Esophagus muscularis mucosa (tissue), 4 donors: ENCODE results near the gene DFFB.

Source experiments
- EP300 ChIP-seq: sonication (generic); formaldehyde crosslinking; IDR thresholded peaks from one replicate; pipeline ENCODE4 v1.6.1; 2017; ENCODE audit warnings: antibody characterized with exemption
- POLR2A ChIP-seq: fragments of 450-650 bp; IDR thresholded peaks from one replicate; pipeline ENCODE4 v1.6.1; 2017; ENCODE audit warnings: antibody characterized with exemption, moderate library complexity, mild to moderate bottlenecking, low read depth
- POLR2AphosphoS5 ChIP-seq, 2 donors: sonication (generic); formaldehyde crosslinking; IDR thresholded peaks; one replicate each; pipeline ENCODE4 v1.6.1; 2017; ENCODE audit warnings: antibody characterized with exemption in 2 of 2
- TF ChIP-seq, protein P1 (sequence below), 3 experiments: fragments of 200-600 bp in 2 of 3; fragments of 450-650 bp in 1 of 3; sonication (generic) in 2 of 3; IDR thresholded peaks; one replicate each; pipeline ENCODE4 v1.5.1; 2017 to 2019; ENCODE audit warnings: antibody characterized with exemption in 3 of 3, mild to moderate bottlenecking in 2 of 3, moderate library complexity in 1 of 3

DNA sequence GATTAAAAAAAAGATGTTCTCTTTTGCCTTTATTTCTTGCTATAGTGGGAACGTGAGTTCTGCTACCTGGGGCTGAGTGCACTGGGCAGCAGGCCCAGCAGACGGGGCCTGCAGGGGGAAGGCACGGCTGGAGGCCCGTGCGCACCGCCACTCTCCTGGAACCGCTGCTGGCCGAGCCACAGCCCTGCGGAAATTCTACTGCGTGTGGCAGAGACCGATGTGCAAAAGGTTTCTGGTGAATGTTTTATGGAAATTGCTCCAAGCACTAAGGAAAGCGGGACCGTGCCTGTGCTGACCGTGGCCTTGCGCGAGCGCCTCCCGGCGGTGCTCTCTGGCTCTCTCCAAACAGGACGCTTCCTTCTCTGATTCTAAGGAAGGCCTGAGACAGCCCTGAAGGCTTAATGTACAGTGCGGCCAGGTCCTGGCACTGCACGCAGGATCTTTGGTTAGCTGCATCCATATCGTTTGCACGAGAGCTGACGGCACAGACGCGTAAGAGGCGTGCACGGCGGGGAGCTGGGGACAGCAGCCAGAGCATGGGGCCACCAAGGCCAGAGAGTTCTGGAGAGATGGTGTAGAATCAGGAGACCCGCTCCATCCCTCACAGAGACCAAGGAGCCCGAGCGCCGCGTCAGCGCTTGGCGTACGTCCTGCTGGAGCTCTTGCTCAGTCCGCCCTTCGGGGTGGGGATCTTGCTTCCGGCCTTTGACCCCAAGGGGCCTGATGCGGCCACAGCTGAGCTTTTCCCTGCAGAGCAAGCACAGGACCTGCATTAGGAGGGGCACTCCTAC is 42.3 kb upstream of the DFFB start:
- TF ChIP-seq, protein P1, sequence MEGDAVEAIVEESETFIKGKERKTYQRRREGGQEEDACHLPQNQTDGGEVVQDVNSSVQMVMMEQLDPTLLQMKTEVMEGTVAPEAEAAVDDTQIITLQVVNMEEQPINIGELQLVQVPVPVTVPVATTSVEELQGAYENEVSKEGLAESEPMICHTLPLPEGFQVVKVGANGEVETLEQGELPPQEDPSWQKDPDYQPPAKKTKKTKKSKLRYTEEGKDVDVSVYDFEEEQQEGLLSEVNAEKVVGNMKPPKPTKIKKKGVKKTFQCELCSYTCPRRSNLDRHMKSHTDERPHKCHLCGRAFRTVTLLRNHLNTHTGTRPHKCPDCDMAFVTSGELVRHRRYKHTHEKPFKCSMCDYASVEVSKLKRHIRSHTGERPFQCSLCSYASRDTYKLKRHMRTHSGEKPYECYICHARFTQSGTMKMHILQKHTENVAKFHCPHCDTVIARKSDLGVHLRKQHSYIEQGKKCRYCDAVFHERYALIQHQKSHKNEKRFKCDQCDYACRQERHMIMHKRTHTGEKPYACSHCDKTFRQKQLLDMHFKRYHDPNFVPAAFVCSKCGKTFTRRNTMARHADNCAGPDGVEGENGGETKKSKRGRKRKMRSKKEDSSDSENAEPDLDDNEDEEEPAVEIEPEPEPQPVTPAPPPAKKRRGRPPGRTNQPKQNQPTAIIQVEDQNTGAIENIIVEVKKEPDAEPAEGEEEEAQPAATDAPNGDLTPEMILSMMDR (IDR thresholded peaks at IDR 0.05): no peak
- TF ChIP-seq POLR2A (no peak), POLR2AphosphoS5 (IDR thresholded peaks at IDR 0.05) (no peak), EP300 (no peak)
